ENCODE data around the gene KLHL13.

DNA sequence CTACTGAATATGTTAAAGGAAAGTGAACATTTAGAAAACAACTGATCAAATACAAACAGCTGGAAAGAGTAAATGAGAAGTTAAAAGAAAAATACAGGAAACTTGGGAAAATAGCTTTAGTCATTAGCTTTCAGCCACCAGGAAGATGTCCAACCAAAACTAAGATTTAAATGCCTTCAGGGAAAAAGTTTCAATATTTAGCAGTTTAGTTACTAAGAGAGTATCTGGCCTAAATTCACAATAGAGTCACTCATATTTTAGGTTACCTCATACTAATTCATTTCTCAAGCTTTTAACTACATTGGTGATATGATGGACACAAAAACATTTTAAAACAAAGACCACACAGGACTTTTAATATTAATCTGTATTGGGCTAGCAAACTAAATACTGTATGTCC is 13.1 kb upstream of the KLHL13 start:
- TF ChIP-seq EZH2 (IDR thresholded peaks at IDR 0.05; ENCODE audit: insufficient read depth, poor library complexity, severe bottlenecking) = no peak
- no peak for TF ChIP-seq EZH2phosphoT487 (IDR thresholded peaks at IDR 0.05; ENCODE audit: insufficient read depth, low read depth)
